Measurements from ENCODE around the gene TMPRSS4. TPM values are rescaled to one million over a fixed set of nuclear protein-coding genes. Genes with fewer than 3 reads are reported as not detected.
"Not testable (repeated sequence)": the region's sequence is repeated elsewhere in the genome, so short reads cannot be mapped to it uniquely, and the experiment has no call there.

Gene TMPRSS4
- total RNA-seq, 4 donors from 2014 or later = 224 to 423 (median 248) TPM

- Histone ChIP-seq H3K36me3 (no peaks in the 10 kb centered on the region), H3K4me3 (no peak overlapping the region), H3K27me3 (no peaks in the 10 kb centered on the region), H3K27ac (no peak overlapping the region), H3K4me1 (no peaks in the 10 kb centered on the region), H3K9me3 (no peaks in the 10 kb centered on the region)
- intact Hi-C loops (cut with DNase I; ENCODE audit: low total_unique reads) (no loop called here), in situ Hi-C loops (cut with MboI; ENCODE audit: low pct_ligation_motif_present in 1 of 4, low pct_unique_long_range_greater_than_20kb in 1 of 4, low sequenced_read_pairs in 3 of 4) (loop anchor here in 2 of 4 donors (25.0 kb wide), 2 partner anchors 248 to 623 kb away; partner anchors contain the start of gene FXYD2 (in 1 of the 2))
- TF ChIP-seq POLR2AphosphoS5 (IDR thresholded peaks at IDR 0.05) = no peak
- TF ChIP-seq, protein P1, sequence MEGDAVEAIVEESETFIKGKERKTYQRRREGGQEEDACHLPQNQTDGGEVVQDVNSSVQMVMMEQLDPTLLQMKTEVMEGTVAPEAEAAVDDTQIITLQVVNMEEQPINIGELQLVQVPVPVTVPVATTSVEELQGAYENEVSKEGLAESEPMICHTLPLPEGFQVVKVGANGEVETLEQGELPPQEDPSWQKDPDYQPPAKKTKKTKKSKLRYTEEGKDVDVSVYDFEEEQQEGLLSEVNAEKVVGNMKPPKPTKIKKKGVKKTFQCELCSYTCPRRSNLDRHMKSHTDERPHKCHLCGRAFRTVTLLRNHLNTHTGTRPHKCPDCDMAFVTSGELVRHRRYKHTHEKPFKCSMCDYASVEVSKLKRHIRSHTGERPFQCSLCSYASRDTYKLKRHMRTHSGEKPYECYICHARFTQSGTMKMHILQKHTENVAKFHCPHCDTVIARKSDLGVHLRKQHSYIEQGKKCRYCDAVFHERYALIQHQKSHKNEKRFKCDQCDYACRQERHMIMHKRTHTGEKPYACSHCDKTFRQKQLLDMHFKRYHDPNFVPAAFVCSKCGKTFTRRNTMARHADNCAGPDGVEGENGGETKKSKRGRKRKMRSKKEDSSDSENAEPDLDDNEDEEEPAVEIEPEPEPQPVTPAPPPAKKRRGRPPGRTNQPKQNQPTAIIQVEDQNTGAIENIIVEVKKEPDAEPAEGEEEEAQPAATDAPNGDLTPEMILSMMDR (IDR thresholded peaks at IDR 0.05) = no peak
- TF ChIP-seq EP300 (IDR thresholded peaks at IDR 0.05; ENCODE audit: low read depth) = no peak
- no peak for TF ChIP-seq POLR2A (IDR thresholded peaks at IDR 0.05)
- DNase-seq = peak; percentile 5
- WGBS, 2 donors (ENCODE audit: low coverage in 1 of 2) = 80% methylated on average over 10 of the region's 10 CpGs; no CpG with 5 or more reads in 1 of the 2 donors
These were observed 16.7 kb upstream of the TMPRSS4 start for GRCh38 chr11:118060081-118060661.

DNA sequence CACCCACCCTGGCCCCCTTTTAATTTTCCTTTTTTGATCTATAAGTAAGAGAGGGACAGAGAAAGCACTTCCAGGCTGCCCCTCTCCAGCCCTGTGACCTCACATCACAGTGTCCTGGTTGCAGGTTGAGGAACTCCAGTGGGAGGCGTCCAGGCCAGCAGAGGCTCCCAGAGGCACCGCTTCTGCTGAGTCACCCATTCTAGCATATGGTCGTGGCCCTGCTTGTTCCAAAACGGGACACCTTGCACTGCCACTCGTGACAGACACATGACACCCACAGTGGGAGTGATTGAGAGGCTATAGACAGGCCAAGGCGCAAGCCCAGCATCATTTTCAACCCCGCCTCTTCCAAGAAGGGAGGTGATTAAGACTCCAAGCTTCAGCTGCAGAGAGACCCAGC is 16.0 kb upstream of the TMPRSS4 start:
- Histone ChIP-seq H3K27ac (no peak overlapping the region), H3K27me3 (no peaks in the 10 kb centered on the region), H3K9me3 (no peaks in the 10 kb centered on the region), H3K36me3 (no peaks in the 10 kb centered on the region), H3K4me1 (no peaks in the 10 kb centered on the region), H3K4me3 (no peak overlapping the region)
- peak; percentile 29 for DNase-seq
- 77% methylated on average over 7 of the region's 7 CpGs; no CpG with 5 or more reads in 1 of the 2 donors for WGBS, 2 donors (ENCODE audit: low coverage in 1 of 2)
- intact Hi-C loops (cut with DNase I; ENCODE audit: low total_unique reads) (no loop called here), in situ Hi-C loops (cut with MboI; ENCODE audit: low pct_ligation_motif_present in 1 of 4, low pct_unique_long_range_greater_than_20kb in 1 of 4, low sequenced_read_pairs in 3 of 4) (loop anchor here in 2 of 4 donors (25.0 kb wide), 2 partner anchors 249 to 624 kb away; partner anchors contain the start of gene FXYD2 (in 1 of the 2))
- TF ChIP-seq POLR2A (IDR thresholded peaks at IDR 0.05) = no peak
- TF ChIP-seq EP300 (IDR thresholded peaks at IDR 0.05; ENCODE audit: low read depth) = no peak
- TF ChIP-seq, protein P1 (IDR thresholded peaks at IDR 0.05) = no peak
- TF ChIP-seq POLR2AphosphoS5 (IDR thresholded peaks at IDR 0.05) = no peak

DNA sequence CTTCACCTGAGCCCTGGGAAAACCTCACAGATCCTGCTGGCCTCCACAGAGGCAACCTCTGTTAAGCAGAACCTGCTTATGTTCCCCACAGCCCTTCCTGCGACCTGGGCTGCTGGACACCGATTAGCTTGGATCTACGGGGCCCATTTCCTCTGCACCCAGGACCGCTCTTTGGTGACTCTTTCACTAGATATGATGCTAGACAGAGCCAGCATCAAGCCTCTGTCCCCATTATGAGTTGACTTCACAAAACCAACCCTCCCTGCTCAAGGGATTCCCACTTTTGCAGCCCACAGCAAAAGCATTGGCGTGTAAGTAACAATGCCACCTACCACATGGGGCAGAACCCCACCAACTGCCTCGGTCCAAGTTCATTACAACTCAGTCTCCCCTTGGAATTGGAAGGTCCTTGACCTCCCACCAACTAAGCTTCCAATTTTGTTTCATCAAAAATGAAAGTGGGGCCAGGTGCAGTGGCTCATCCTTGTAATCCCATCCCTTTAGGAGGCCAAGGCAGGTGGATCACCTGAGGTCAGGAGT is 15.2 kb upstream of the TMPRSS4 start:
- H3K36me3 ChIP-seq = no peaks in the 10 kb centered on the region
- DNase-seq = peak; percentile 3
- no peak overlapping the region for H3K4me3 ChIP-seq
- no peaks in the 10 kb centered on the region for H3K9me3 ChIP-seq
- in situ Hi-C loops (cut with MboI; ENCODE audit: low pct_ligation_motif_present in 1 of 4, low pct_unique_long_range_greater_than_20kb in 1 of 4, low sequenced_read_pairs in 3 of 4) (loop anchor here in 2 of 4 donors (25.0 kb wide), 2 partner anchors 249 to 624 kb away; partner anchors contain the start of gene FXYD2 (in 1 of the 2)), intact Hi-C loops (cut with DNase I; ENCODE audit: low total_unique reads) (no loop called here)
- H3K27ac ChIP-seq = no peak overlapping the region
- H3K4me1 ChIP-seq = no peaks in the 10 kb centered on the region
- H3K27me3 ChIP-seq = no peaks in the 10 kb centered on the region
- no peak for TF ChIP-seq POLR2A (IDR thresholded peaks at IDR 0.05)
- no peak for TF ChIP-seq EP300 (IDR thresholded peaks at IDR 0.05; ENCODE audit: low read depth)
- WGBS, 2 donors (ENCODE audit: low coverage in 1 of 2) = 88% methylated on average over 6 of the region's 6 CpGs; no CpG with 5 or more reads in 1 of the 2 donors

GRCh38 chr11:118062181-118062580 is 14.7 kb upstream of the TMPRSS4 start:
- H3K27me3 ChIP-seq; H3K4me3 ChIP-seq; H3K36me3 ChIP-seq; intact Hi-C loops (cut with DNase I; ENCODE audit: low total_unique reads); H3K4me1 ChIP-seq; H3K9me3 ChIP-seq; H3K27ac ChIP-seq: not testable (repeated sequence)
- DNase-seq = peak; percentile 0
- 85% methylated on average over 5 of the region's 5 CpGs; no CpG with 5 or more reads in 1 of the 2 donors for WGBS, 2 donors (ENCODE audit: low coverage in 1 of 2)
- in situ Hi-C loops (cut with MboI; ENCODE audit: low pct_ligation_motif_present in 1 of 4, low pct_unique_long_range_greater_than_20kb in 1 of 4, low sequenced_read_pairs in 3 of 4) = loop anchor here in 2 of 4 donors (25.0 kb wide), 2 partner anchors 250 to 625 kb away; partner anchors contain the start of gene FXYD2 (in 1 of the 2)

GRCh38 chr11:118062631-118063030 is 14.2 kb upstream of the TMPRSS4 start:
- in situ Hi-C loops (cut with MboI; ENCODE audit: low pct_ligation_motif_present in 1 of 4, low pct_unique_long_range_greater_than_20kb in 1 of 4, low sequenced_read_pairs in 3 of 4) = loop anchor here in 2 of 4 donors (25.0 kb wide), 2 partner anchors 250 to 625 kb away; partner anchors contain the start of gene FXYD2 (in 1 of the 2)
- 94 to 100% methylated on average over 5 of the region's 5 CpGs for WGBS, 2 donors (ENCODE audit: low coverage in 1 of 2)
- H3K4me1 ChIP-seq; H3K9me3 ChIP-seq; H3K4me3 ChIP-seq; H3K27me3 ChIP-seq; H3K27ac ChIP-seq; intact Hi-C loops (cut with DNase I; ENCODE audit: low total_unique reads); DNase-seq; H3K36me3 ChIP-seq: not testable (repeated sequence)
